GM10847 (cell line): Measurements from ENCODE around the gene CECR2.

Experiments
- POLR2A ChIP-seq: IDR thresholded peaks from 2 replicates; pipeline ENCODE4 v1.6.1; 2011; ENCODE audit not compliant: insufficient read length; ENCODE audit errors: extremely low read depth

Gene CECR2

DNA sequence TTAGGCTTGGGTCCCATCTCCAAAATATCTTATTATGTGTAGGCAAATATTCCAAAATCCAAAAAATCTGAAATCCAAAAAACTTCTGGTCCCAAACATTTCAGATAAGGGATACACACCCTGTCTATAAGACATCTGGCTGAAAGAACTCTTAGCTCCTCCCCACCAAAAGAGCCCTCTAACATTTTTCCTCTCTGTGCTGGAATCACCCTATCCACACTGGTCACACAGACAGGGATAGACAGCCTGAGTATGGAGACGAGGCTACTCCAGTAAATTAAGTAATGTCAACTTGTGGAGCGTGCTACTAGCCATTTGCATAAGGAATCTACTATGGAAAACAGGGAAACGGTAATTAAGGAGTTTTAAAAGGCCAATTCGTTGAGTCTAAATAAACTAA lies 234.4 kb downstream of the CECR2 start:
- TF ChIP-seq POLR2A: no peak

- TF ChIP-seq POLR2A: no peak
Measured at GRCh38 chr22:17606496-17606895, 237.2 kb downstream of the CECR2 start.
